Measurements from ENCODE around the gene SCARF2. TPM values are rescaled to one million over a fixed set of nuclear protein-coding genes. Genes with fewer than 3 reads are reported as not detected.
A peak's percentile ranks its signal among the peaks of the same experiment; 100 is the strongest.

Gene SCARF2
- total and polyA plus RNA-seq, 2 donors (not counting 1 experiment from before 2014, with no cell fraction given): 0.86 to 1.3 TPM

DNA sequence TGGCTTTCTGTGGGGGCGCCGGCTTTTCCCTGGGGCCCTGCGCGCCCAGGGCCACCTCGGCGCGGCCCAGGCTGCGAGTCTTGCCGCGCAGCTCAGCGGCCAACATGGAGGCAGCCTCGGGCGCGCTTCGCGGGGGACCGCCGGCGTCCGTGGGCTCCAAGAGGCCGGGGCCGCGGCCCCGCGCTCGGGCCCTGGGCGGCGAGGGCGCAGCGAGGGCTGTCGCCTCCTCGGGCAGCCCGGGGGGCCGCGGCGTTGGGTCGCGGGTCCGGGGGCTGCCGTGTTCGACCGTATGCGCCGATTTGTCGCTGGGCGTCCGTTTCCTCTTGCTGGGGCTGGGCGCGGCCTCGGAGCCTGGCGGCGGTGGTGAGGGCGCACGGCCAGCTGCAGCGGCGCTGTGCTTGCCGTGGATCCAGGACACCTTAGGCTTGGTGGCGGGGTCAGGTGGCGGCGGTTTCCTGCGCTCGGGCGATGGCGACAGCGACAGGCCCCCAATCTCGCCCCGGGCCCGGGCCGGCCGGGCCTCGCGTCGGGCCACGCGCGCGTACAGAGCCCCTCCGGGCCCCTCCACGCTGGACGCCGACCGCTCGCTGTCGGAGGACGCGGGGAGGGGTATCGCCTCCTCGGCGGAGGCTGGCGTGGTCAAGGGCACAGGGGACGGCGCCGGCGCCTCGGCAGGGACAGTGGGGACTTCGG, 11.9 kb downstream of the SCARF2 start:
- CTCF ChIA-PET: no interaction called here
- H3K27ac Mint-ChIP-seq: no peak overlapping the region
- no peak for DNase-seq

More for the DNA sequence above, 11.9 kb downstream of the SCARF2 start:
- H3K27me3 ChIP-seq (replicated peaks in 1 of 4; ENCODE audit: control extremely low read depth in 1 of 4, control insufficient read depth in 3 of 4, insufficient read depth in 4 of 4, low read length in 3 of 4): peaks cover 0 to 63% (median 24%) of the 10 kb centered on the region in 4 experiments
- no peak for ATAC-seq (ENCODE audit: low read depth)
- peak overlapping the region; percentile 39 for H3K9ac ChIP-seq (ENCODE audit: low read length)
- H3K9me3 ChIP-seq (ENCODE audit: control extremely low read depth in 1 of 3, control insufficient read depth in 2 of 3, insufficient read depth in 1 of 3, low read length in 2 of 3): peaks cover 0 to 17% (median 0%) of the 10 kb centered on the region in 3 donors
- no peaks in the 10 kb centered on the region for H3K36me3 ChIP-seq (replicated peaks in 1 of 2; ENCODE audit: control extremely low read depth in 1 of 2, control insufficient read depth in 1 of 2, extremely low read depth in 1 of 2, insufficient read depth in 2 of 2, low read length in 1 of 2)
- H3K4me1 ChIP-seq (ENCODE audit: control insufficient read depth in 2 of 2, insufficient read depth in 2 of 2, low read length in 2 of 2): peaks cover 26 to 36% of the 10 kb centered on the region in 2 donors
- no peak overlapping the region for H3K27ac ChIP-seq (ENCODE audit: low read length in 2 of 2)
- POLR2A ChIA-PET: interaction anchor here (0.9 kb wide), 1 partner anchor 18 kb away, joined by 3 read pairs; no protein-coding TSS in a partner anchor
- TF ChIP-seq, protein P1, sequence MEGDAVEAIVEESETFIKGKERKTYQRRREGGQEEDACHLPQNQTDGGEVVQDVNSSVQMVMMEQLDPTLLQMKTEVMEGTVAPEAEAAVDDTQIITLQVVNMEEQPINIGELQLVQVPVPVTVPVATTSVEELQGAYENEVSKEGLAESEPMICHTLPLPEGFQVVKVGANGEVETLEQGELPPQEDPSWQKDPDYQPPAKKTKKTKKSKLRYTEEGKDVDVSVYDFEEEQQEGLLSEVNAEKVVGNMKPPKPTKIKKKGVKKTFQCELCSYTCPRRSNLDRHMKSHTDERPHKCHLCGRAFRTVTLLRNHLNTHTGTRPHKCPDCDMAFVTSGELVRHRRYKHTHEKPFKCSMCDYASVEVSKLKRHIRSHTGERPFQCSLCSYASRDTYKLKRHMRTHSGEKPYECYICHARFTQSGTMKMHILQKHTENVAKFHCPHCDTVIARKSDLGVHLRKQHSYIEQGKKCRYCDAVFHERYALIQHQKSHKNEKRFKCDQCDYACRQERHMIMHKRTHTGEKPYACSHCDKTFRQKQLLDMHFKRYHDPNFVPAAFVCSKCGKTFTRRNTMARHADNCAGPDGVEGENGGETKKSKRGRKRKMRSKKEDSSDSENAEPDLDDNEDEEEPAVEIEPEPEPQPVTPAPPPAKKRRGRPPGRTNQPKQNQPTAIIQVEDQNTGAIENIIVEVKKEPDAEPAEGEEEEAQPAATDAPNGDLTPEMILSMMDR (IDR thresholded peaks at IDR 0.05): no peak
- peak; percentile 41 for TF ChIP-seq EZH2 (IDR thresholded peaks at IDR 0.05; ENCODE audit: borderline replicate concordance, insufficient read depth, low read depth, low read length, poor library complexity, severe bottlenecking)
- no peaks in the 10 kb centered on the region for H3K79me2 ChIP-seq (ENCODE audit: control insufficient read depth, insufficient read depth, low read length)
- WGBS (ENCODE audit: insufficient coverage): 13% methylated on average over 96 of the region's 96 CpGs
- no peaks in the 10 kb centered on the region for H3K9me3 Mint-ChIP-seq (ENCODE audit: insufficient read depth)
- H3K4me3 Mint-ChIP-seq: no peak overlapping the region
- H3K4me3 ChIP-seq (ENCODE audit: control extremely low read depth in 1 of 5, extremely low read depth in 1 of 5, insufficient read depth in 1 of 5, low read depth in 2 of 5, low read length in 4 of 5): peak overlapping the region in 2 of 5 experiments; percentile 29 to 41
- peaks cover 36% of the 10 kb centered on the region for H3K27me3 Mint-ChIP-seq
- peaks cover 12% of the 10 kb centered on the region for H4K20me1 ChIP-seq (ENCODE audit: control insufficient read depth, insufficient read depth, low read length, poor library complexity, severe bottlenecking)
- intact Hi-C loops (cut with micrococcal nuclease): no loop called here
- peak overlapping the region; percentile 70 for H3K4me2 ChIP-seq (replicated peaks; ENCODE audit: low read depth, low read length, poor library complexity, severe bottlenecking)
- no peak overlapping the region for H2AFZ ChIP-seq (ENCODE audit: insufficient read depth, low read depth, low read length, poor library complexity, severe bottlenecking)
- peaks cover 22% of the 10 kb centered on the region for H3K4me1 Mint-ChIP-seq

Measured in B cell (primary cell).